Brain microvascular endothelial cell (primary cell): ENCODE results near the gene GOSR2.

Experiments used
- DNase-seq: peaks from one replicate; pipeline ENCODE4 v3.0.0-alpha.2; 2020
- H3K27ac ChIP-seq: fragments of 250-450 bp; sonication (Bioruptor Pico); 2 replicates; pipeline ENCODE4 v1.5.1; 2020; ENCODE audit warnings: mild to moderate bottlenecking, moderate library complexity
- H3K27me3 ChIP-seq: fragments of 250-450 bp; sonication (Bioruptor Pico); replicated peaks from 2 replicates; pipeline ENCODE4 v1.5.1; 2020; ENCODE audit warnings: mild to moderate bottlenecking
- H3K36me3 ChIP-seq: fragments of 250-450 bp; sonication (Bioruptor Pico); replicated peaks from 2 replicates; pipeline ENCODE4 v1.5.1; 2020; ENCODE audit warnings: mild to moderate bottlenecking
- H3K4me3 ChIP-seq: 2 replicates; pipeline ENCODE4 v1.5.1; 2011; ENCODE audit warnings: low read depth, mild to moderate bottlenecking, control low read depth, low read length, moderate library complexity
- in situ Hi-C: cut with HindIII; loops from 2 replicates; pipeline ENCODE4 v1.10.0; 2017; ENCODE audit warnings: low sequenced_read_pairs, low pct_ligation_motif_present
- TF ChIP-seq, protein P1 (sequence below): IDR thresholded peaks from 2 replicates; pipeline ENCODE4 v1.5.1; 2011; ENCODE audit warnings: low read depth, mild to moderate bottlenecking, moderate library complexity, low read length, control low read depth, inconsistent platforms; ENCODE audit errors: missing control alignments

The GOSR2 gene

DNA sequence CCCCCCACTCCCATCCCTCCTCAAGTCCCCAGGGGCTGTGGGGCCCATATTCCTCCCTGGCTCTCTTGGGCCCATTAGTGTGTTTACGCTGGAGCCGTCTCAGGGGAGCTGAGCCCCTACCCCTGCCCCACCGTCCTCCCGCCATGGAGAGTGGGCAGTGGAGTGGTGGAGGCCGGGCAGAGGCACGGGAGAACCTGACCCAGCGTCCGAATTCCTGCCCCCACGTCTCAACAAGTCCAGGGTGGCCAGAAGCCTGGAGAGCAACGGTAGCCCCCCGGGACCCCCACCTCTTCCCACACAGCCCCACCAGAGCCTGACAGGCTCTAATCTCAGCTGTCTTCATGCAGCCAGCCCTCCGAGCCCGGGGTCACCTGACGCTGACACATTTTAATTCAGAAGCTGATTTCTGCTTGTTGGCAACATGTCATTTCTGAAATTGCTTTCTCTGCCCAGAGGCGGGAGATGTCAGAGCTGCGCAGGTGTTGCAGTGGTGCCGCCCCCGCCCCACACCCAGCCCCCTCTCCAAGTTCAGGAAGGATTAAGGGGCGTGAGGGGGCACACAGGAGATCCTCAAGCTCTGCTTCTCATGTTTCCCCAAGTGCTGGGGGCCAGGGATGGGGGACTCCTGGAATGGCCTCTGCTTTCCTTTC, 39.0 kb upstream of the GOSR2 start:
- Histone ChIP-seq H3K36me3 (no peaks in the 10 kb centered on the region), H3K27me3 (peaks cover 10% of the 10 kb centered on the region), H3K4me3 (no peak overlapping the region), H3K27ac (no peak overlapping the region)
- in situ Hi-C loops, result no loop called here
- TF ChIP-seq, protein P1, sequence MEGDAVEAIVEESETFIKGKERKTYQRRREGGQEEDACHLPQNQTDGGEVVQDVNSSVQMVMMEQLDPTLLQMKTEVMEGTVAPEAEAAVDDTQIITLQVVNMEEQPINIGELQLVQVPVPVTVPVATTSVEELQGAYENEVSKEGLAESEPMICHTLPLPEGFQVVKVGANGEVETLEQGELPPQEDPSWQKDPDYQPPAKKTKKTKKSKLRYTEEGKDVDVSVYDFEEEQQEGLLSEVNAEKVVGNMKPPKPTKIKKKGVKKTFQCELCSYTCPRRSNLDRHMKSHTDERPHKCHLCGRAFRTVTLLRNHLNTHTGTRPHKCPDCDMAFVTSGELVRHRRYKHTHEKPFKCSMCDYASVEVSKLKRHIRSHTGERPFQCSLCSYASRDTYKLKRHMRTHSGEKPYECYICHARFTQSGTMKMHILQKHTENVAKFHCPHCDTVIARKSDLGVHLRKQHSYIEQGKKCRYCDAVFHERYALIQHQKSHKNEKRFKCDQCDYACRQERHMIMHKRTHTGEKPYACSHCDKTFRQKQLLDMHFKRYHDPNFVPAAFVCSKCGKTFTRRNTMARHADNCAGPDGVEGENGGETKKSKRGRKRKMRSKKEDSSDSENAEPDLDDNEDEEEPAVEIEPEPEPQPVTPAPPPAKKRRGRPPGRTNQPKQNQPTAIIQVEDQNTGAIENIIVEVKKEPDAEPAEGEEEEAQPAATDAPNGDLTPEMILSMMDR, result no peak
- DNase-seq, result no peak

DNA sequence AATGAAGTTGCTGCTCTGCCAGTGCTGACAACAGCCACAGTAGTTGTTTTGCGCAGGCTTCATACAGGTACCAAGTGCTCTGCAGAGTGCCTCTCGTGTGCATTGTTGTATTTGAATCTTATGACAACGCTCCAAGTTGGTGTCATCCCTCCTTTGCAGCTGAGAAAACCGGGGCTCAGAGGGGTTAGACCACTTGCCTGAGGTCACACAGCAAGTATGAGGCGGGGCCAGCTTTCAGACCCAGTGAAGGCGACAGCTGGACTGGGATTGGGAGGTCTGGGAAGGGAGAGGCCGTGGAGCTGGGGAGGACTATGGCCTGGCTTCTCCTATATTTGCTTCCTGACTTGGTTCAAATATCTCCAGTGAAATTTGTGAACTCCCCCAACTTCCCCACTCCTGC, 38.4 kb upstream of the GOSR2 start:
- in situ Hi-C loops, result no loop called here

GRCh38 chr17:46885415-46886309, 37.3 kb upstream of the GOSR2 start:
- H3K4me3 ChIP-seq, result no peak overlapping the region
- H3K27ac ChIP-seq, result no peak overlapping the region
- TF ChIP-seq, protein P1, result no peak
- no peak for DNase-seq
- H3K27me3 ChIP-seq, result peaks cover 17% of the 10 kb centered on the region
- in situ Hi-C loops, result no loop called here
- H3K36me3 ChIP-seq, result no peaks in the 10 kb centered on the region

More for the DNA sequence above, 38.4 kb upstream of the GOSR2 start:
- Histone ChIP-seq H3K27me3 (peaks cover 10% of the 10 kb centered on the region), H3K27ac (no peak overlapping the region), H3K4me3 (no peak overlapping the region), H3K36me3 (no peaks in the 10 kb centered on the region)
- DNase-seq, result no peak
- TF ChIP-seq, protein P1, result no peak

- TF ChIP-seq, protein P1, result no peak
- Histone ChIP-seq H3K27ac (no peak overlapping the region), H3K4me3 (no peak overlapping the region), H3K27me3 (peaks cover 22% of the 10 kb centered on the region), H3K36me3 (no peaks in the 10 kb centered on the region)
- DNase-seq, result no peak
- in situ Hi-C loops, result no loop called here
Measured at GRCh38 chr17:46886310-46886663, 36.7 kb upstream of the GOSR2 start.

- DNase-seq, result no peak
- Histone ChIP-seq H3K27me3 (peaks cover 24% of the 10 kb centered on the region), H3K4me3 (no peak overlapping the region), H3K27ac (no peak overlapping the region), H3K36me3 (no peaks in the 10 kb centered on the region)
- TF ChIP-seq, protein P1, result no peak
- in situ Hi-C loops, result no loop called here
Measured at GRCh38 chr17:46887717-46888116, 35.2 kb upstream of the GOSR2 start.
